PC-3 (cell line): ENCODE results near the gene AFG1L. TPM values are rescaled to one million over a fixed set of nuclear protein-coding genes. Genes with fewer than 3 reads are reported as not detected.

Experiments used
- ATAC-seq: fragments of 200-7000 bp; cut with Tn5 transposase; 2 replicates; pipeline ENCODE4 v1.9.1; 2020; ENCODE audit warnings: mild to moderate bottlenecking, moderate library complexity
- BruUV-seq: library from RNA; stranded (reverse); fragments of 400-500 nt; replicated peaks from 2 replicates; lab custom pipeline; 2021; lab: Mats Ljungman, UMichigan
- CTCF ChIA-PET: fragments of 300-600 bp; sonication (Branson Sonifier 250); formaldehyde crosslinking; loops from one replicate; lab custom pipeline; 2022; ENCODE audit warnings: antibody characterized with exemption; lab: Charles Lee
- POLR2A ChIA-PET: fragments of 300-600 bp; sonication (Branson Sonifier 250); formaldehyde crosslinking; loops from one replicate; lab custom pipeline; 2022; ENCODE audit warnings: antibody characterized with exemption; ENCODE audit not compliant: unreplicated experiment; lab: Charles Lee
- DNase-seq: peaks from one replicate; pipeline ENCODE4 v3.0.0-alpha.2; 2015
- H2AFZ ChIP-seq: fragments of 300-600 bp; sonication (generic); 2 replicates; pipeline ENCODE4 v1.6.0; 2016; ENCODE audit warnings: antibody characterized with exemption, low read length
- H3F3A ChIP-seq: fragments of 300-600 bp; sonication (generic); one replicate; pipeline ENCODE4 v1.6.0; 2017; ENCODE audit warnings: antibody characterized with exemption, low read length, control low read depth, mild to moderate bottlenecking; ENCODE audit not compliant: unreplicated experiment
- H3K27ac ChIP-seq: fragments of 300-600 bp; sonication (generic); 2 replicates; pipeline ENCODE4 v1.5.1; 2016; ENCODE audit warnings: mild to moderate bottlenecking, low read length
- H3K27me3 ChIP-seq: fragments of 300-600 bp; sonication (generic); 2 replicates; pipeline ENCODE4 v1.6.1; 2016; ENCODE audit warnings: low read length, mixed read lengths
- H3K36me3 ChIP-seq: fragments of 300-600 bp; sonication (generic); 2 replicates; pipeline ENCODE4 v1.6.1; 2016; ENCODE audit warnings: low read depth, mixed run types, low read length, mixed read lengths
- H3K4me1 ChIP-seq: fragments of 300-600 bp; sonication (generic); 2 replicates; pipeline ENCODE4 v1.5.1; 2016; ENCODE audit warnings: low read length; ENCODE audit not compliant: insufficient read depth
- H3K4me2 ChIP-seq: fragments of 300-600 bp; sonication (generic); 2 replicates; pipeline ENCODE4 v1.6.0; 2016; ENCODE audit warnings: low read length
- H3K4me3 ChIP-seq: fragments of 300-600 bp; sonication (generic); 2 replicates; pipeline ENCODE4 v1.5.1; 2016; ENCODE audit warnings: mild to moderate bottlenecking, low read length, mixed read lengths
- H3K79me2 ChIP-seq: fragments of 300-600 bp; sonication (generic); 2 replicates; pipeline ENCODE4 v1.6.1; 2017; ENCODE audit warnings: low read length, mixed read lengths
- H3K9ac ChIP-seq: fragments of 300-600 bp; sonication (generic); 2 replicates; pipeline ENCODE4 v1.6.0; 2016; ENCODE audit warnings: mild to moderate bottlenecking, low read length
- H3K9me2 ChIP-seq: fragments of 300-600 bp; sonication (generic); replicated peaks from 2 replicates; pipeline ENCODE4 v1.6.1; 2016; ENCODE audit warnings: mixed run types, low read length, mixed read lengths
- H3K9me3 ChIP-seq: fragments of 300-600 bp; sonication (generic); 2 replicates; pipeline ENCODE4 v1.6.1; 2016; ENCODE audit warnings: low read length, mixed read lengths
- H4K20me1 ChIP-seq: fragments of 300-600 bp; sonication (generic); 2 replicates; pipeline ENCODE4 v1.6.1; 2016; ENCODE audit warnings: low read length, mixed read lengths
- EZH2 ChIP-seq: fragments of 300-600 bp; sonication (generic); IDR thresholded peaks from one replicate; pipeline ENCODE4 v1.6.1; 2017; ENCODE audit warnings: antibody characterized with exemption, mild to moderate bottlenecking, low read length; ENCODE audit not compliant: unreplicated experiment
- EZH2phosphoT487 ChIP-seq: fragments of 300-600 bp; sonication (generic); IDR thresholded peaks from 2 replicates; pipeline ENCODE4 v1.6.1; 2018; ENCODE audit warnings: mild to moderate bottlenecking, antibody characterized with exemption, low read length, borderline replicate concordance
- intact Hi-C: fragments of 100-400 bp; cut with micrococcal nuclease; formaldehyde crosslinking; loops from 2 replicates; pipeline ENCODE4 v1.9.0; 2023
- total RNA-seq: library from RNA; depleted of rRNA; stranded (reverse); fragments of >200 nt; gene quantifications from 2 replicates; pipeline ENCODE4 v1.2.3, GENCODE V29; 2014
- TF ChIP-seq, protein P1 (sequence below): fragments of 300-600 bp; sonication (generic); conservative IDR thresholded peaks from 2 replicates; pipeline ENCODE4 v1.5.1; 2017; ENCODE audit warnings: antibody characterized with exemption, low read depth, mild to moderate bottlenecking, low read length

The AFG1L gene
- total RNA-seq, 1 experiment from 2014 or later = 3.6 TPM

DNA sequence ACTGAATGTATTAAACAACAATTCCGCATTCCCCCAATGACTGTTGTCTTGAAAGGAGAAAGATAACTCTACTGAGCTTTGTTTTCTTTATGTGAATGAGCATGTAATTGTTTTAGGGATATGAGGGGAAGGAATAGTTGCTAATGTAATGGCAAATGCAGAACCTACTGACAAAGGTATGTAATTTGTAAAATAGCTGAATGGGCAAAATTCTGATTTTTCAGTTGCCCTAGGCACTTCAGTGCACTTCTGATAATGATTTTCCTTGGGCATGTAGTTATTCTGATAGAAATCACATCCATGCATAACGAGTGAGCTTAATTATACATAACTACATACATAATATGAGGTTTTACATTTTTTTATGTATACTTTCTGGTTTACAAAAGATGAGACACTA is 212.5 kb downstream of the AFG1L start:
- Histone ChIP-seq H3K4me3 (no peak overlapping the region), H3K27ac (no peak overlapping the region), H3K9me2 (no peaks in the 10 kb centered on the region), H4K20me1 (no peaks in the 10 kb centered on the region), H3K27me3 (no peaks in the 10 kb centered on the region), H3K9me3 (no peaks in the 10 kb centered on the region), H3K36me3 (no peaks in the 10 kb centered on the region), H3F3A (no peaks in the 10 kb centered on the region), H3K4me2 (no peak overlapping the region), H3K4me1 (no peaks in the 10 kb centered on the region), H3K79me2 (no peaks in the 10 kb centered on the region), H2AFZ (no peak overlapping the region), H3K9ac (no peak overlapping the region)
- ATAC-seq (no peak), DNase-seq (no peak)
- POLR2A ChIA-PET = no interaction called here
- intact Hi-C loops = no loop called here
- no TSS peak for BruUV-seq
- TF ChIP-seq EZH2phosphoT487 (no peak), EZH2 (no peak)
- TF ChIP-seq, protein P1, sequence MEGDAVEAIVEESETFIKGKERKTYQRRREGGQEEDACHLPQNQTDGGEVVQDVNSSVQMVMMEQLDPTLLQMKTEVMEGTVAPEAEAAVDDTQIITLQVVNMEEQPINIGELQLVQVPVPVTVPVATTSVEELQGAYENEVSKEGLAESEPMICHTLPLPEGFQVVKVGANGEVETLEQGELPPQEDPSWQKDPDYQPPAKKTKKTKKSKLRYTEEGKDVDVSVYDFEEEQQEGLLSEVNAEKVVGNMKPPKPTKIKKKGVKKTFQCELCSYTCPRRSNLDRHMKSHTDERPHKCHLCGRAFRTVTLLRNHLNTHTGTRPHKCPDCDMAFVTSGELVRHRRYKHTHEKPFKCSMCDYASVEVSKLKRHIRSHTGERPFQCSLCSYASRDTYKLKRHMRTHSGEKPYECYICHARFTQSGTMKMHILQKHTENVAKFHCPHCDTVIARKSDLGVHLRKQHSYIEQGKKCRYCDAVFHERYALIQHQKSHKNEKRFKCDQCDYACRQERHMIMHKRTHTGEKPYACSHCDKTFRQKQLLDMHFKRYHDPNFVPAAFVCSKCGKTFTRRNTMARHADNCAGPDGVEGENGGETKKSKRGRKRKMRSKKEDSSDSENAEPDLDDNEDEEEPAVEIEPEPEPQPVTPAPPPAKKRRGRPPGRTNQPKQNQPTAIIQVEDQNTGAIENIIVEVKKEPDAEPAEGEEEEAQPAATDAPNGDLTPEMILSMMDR = no peak
- CTCF ChIA-PET = no interaction called here

DNA sequence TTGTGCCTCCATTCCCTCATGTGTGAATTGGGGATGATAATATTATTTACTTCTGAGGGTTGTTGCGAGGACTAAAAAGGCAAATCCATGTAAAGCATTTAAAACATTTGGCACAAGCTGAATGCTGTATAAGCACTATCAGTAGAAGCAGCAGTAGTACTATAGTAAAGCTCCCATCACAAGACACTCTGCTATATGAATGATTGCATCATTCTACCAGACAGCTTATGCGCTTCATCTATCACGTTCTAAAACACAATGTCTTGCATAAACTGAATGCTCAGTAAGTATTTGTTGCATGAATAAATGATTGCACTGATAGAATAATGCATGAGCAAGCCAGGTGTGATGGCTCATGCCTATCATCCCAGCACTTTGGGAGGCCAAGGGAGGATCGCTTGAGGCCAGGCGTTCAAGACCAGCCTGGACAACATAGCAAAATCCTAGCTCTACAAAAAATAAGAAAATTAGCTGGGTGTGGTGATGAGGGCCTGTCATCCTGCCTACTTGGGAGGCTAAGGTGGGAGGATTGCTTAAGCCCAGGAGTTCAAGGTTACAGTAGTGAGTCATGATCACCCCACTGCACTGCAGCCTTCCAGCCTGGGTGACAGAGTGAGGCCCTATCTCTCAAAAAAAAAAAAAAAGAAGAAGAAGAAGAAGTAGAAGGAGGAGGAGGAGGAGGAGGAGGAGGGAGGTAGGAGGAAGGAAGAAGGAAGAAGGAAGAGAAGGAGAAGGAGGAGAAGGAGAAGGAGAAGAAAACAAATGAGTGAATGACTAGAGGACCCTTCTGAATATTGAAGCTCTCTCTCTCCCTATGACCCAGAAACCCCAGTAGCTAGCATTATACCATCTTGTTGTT is 215.8 kb downstream of the AFG1L start:
- no TSS peak for BruUV-seq
- Histone ChIP-seq H3K9me3 (no peaks in the 10 kb centered on the region), H3K9ac (no peak overlapping the region), H3K79me2 (no peaks in the 10 kb centered on the region), H4K20me1 (no peaks in the 10 kb centered on the region), H3K4me1 (no peaks in the 10 kb centered on the region), H3K27me3 (no peaks in the 10 kb centered on the region), H3K4me3 (no peak overlapping the region), H3K9me2 (no peaks in the 10 kb centered on the region), H3K36me3 (no peaks in the 10 kb centered on the region), H3F3A (no peaks in the 10 kb centered on the region), H3K4me2 (no peak overlapping the region), H3K27ac (no peak overlapping the region), H2AFZ (no peak overlapping the region)
- no peak for DNase-seq
- TF ChIP-seq, protein P1 = no peak
- TF ChIP-seq EZH2 (no peak), EZH2phosphoT487 (no peak)
- intact Hi-C loops = no loop called here
- POLR2A ChIA-PET = no interaction called here
- CTCF ChIA-PET = no interaction called here
- ATAC-seq = no peak
